RWPE1 (cell line): ENCODE data around the gene CACNA1A.

ENCODE experiments used
- CTCF ChIA-PET: fragments of 350-600 bp; sonication (Branson Sonifier 250); formaldehyde crosslinking; extraction: SDS; loops from one replicate; lab custom pipeline; 2021; lab: Yijun Ruan, JAX
- POLR2A ChIA-PET: fragments of 400-600 bp; formaldehyde crosslinking; extraction: SDS; loops from one replicate; lab custom pipeline; 2020; ENCODE audit warnings: antibody characterized with exemption; ENCODE audit not compliant: low non-redundant PET; lab: Yijun Ruan, JAX
- DNase-seq: peaks from one replicate; pipeline ENCODE4 v3.0.0; 2012; ENCODE audit warnings: low spot score
- H3K27ac ChIP-seq: fragments of 450-650 bp; 2 replicates; pipeline ENCODE4 v1.5.1; 2017
- CTCF ChIP-seq: fragments of 450-650 bp; conservative IDR thresholded peaks from 2 replicates; pipeline ENCODE4 v1.5.1; 2017; ENCODE audit warnings: low read depth, mild to moderate bottlenecking

CACNA1A gene

GRCh38 chr19:13298565-13299481 is 207.5 kb downstream of the CACNA1A start:
- POLR2A ChIA-PET, result no interaction called here
- CTCF ChIA-PET, result no interaction called here
- H3K27ac ChIP-seq, result no peak overlapping the region
- no peak for TF ChIP-seq CTCF
- DNase-seq, result no peak

GRCh38 chr19:13297023-13297422 is 209.3 kb downstream of the CACNA1A start:
- POLR2A ChIA-PET, result no interaction called here
- CTCF ChIA-PET, result interaction anchor here (0.9 kb wide), 1 partner anchor 133 kb away, joined by 3 read pairs; no protein-coding TSS in a partner anchor
- no peak for TF ChIP-seq CTCF
- no peak overlapping the region for H3K27ac ChIP-seq
- no peak for DNase-seq

GRCh38 chr19:13294812-13295567 is 211.3 kb downstream of the CACNA1A start:
- no peak for TF ChIP-seq CTCF
- ChIA-PET CTCF (no interaction called here), POLR2A (no interaction called here)
- no peak overlapping the region for H3K27ac ChIP-seq
- no peak for DNase-seq

- no peak for TF ChIP-seq CTCF
- no peak for DNase-seq
- ChIA-PET POLR2A (no interaction called here), CTCF (interaction anchor here (0.5 to 1.2 kb wide), 4 partner anchors 14 to 237 kb away, joined by 3 to 5 read pairs (median 4); no protein-coding TSS in a partner anchor)
- H3K27ac ChIP-seq, result no peak overlapping the region
Observed at GRCh38 chr19:13291913-13292312, 214.4 kb downstream of the CACNA1A start.

GRCh38 chr19:13290741-13291140 is 215.5 kb downstream of the CACNA1A start:
- ChIA-PET POLR2A (no interaction called here), CTCF (interaction anchor here (1.0 kb wide), 1 partner anchor 298 kb away, joined by 3 read pairs; no protein-coding TSS in a partner anchor)
- DNase-seq, result no peak
- no peak for TF ChIP-seq CTCF
- H3K27ac ChIP-seq, result no peak overlapping the region

GRCh38 chr19:13289295-13289694 is 217.0 kb downstream of the CACNA1A start:
- no peak overlapping the region for H3K27ac ChIP-seq
- POLR2A ChIA-PET, result no interaction called here
- CTCF ChIA-PET, result interaction anchor here (0.6 kb wide), 1 partner anchor 12 kb away, joined by 3 read pairs; no protein-coding TSS in a partner anchor
- no peak for DNase-seq
- TF ChIP-seq CTCF, result no peak
